Kidney capillary endothelial cell (primary cell): ENCODE measurements around the gene PDE1A.

Experiments
- DNase-seq: peaks from one replicate; pipeline ENCODE4 v3.0.0-alpha.2; 2018; ENCODE audit warnings: low spot score

The PDE1A gene

DNA sequence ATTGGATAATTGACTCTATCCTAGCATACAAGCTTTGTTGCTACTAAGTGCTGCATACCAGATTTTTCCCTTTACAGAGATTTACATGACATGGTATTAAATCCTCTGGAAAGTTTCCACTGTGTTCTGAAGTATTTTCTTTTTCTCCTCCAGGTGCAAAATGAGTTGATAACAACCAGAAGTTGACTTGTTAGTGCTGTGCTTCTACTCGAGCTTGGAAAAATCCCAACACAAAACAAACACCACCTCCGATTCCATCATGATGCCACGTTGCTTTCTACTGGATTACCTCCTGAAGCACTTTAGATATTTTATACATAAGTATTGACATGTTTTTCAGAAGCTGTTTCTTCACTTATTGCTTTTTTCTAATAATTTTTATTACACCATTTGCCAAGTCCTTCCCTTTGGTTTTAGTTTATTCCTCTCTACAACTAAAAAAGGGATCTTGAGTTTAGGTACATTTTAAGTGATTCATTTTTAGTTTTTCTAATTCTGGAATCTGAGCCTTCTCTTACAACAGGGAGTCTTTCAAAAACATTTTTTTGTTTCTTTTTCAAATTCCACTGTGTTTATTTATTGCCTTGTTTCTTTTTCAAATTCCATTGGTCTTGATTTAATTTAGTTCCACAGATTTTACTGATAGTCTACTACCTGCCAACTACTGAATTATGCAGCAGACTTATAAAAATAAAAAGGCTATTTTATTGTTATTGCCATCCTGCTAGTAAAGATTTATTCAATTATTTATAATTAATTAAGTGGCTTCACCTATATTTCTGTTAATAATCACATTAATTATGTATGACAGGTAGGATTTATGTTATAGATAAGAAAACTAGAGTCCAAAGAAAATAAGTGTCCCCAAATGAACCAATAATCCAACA lies 297.8 kb downstream of the PDE1A start:
- no peak for DNase-seq

- no peak for DNase-seq
These were observed 309.6 kb downstream of the PDE1A start for GRCh38 chr2:182117196-182117595.

- no peak for DNase-seq
These were observed 310.1 kb downstream of the PDE1A start for GRCh38 chr2:182116774-182117173.

GRCh38 chr2:182115258-182115657 lies 311.6 kb downstream of the PDE1A start:
- DNase-seq, result no peak

DNA sequence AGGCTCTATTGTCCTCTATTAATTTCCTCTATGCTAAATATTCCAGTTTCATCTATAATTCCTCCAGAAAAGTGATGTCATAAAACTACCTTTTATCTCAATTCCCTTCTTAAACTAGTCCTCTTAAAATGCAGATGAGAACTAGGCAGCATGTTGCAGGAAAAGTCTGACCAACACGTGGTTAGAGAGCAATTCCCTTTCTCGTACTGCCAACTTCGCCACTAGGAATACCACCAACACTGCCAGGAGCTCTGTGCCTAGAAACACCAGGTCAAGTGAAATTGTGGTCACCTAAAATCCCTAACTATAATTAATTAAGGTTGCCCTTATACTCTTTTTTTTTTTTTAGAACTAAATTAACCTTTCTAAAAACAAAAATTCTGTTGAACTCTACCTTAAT lies 313.5 kb downstream of the PDE1A start:
- no peak for DNase-seq

- DNase-seq, result no peak
These were observed 316.5 kb downstream of the PDE1A start for GRCh38 chr2:182110347-182110746.

DNA sequence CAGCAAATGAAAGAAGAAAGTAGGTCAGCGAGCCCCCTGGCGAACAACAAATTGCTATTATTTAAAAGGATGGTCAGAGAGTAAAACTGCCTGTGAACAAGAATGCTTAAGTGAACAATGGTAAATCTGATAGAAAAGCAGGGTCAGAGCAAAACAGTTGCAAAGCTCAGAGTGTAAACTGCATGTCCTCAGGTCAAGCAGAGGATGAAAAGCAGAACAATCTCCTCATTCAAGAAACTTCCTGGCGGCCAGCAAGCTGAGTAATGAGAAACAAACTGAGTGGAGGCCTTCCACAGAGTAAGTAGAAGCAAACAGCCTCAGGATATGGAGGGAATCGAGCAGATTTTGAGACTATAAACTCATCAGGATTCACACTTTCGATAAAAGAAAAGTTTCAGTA lies 323.3 kb downstream of the PDE1A start:
- no peak for DNase-seq

GRCh38 chr2:182101263-182101662 lies 325.6 kb downstream of the PDE1A start:
- no peak for DNase-seq

DNA sequence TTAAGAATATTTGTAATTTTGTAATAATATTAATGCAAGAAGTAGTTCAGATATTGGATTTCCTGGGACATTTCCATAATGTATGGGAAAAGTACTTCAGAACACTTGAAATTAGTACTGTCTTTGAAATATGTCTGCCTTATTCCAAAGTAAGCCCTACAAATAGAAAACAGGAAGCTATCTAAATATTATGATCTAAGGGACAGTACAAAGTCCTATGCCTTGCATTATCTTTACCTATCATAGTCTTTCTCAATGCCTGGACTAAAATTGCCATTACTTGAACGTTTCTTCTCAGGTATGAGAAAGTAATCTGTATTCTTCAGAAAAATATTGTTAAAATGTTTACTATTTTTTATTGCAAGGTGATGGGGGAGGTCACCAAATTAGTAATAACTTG lies 328.2 kb downstream of the PDE1A start:
- DNase-seq, result no peak

DNA sequence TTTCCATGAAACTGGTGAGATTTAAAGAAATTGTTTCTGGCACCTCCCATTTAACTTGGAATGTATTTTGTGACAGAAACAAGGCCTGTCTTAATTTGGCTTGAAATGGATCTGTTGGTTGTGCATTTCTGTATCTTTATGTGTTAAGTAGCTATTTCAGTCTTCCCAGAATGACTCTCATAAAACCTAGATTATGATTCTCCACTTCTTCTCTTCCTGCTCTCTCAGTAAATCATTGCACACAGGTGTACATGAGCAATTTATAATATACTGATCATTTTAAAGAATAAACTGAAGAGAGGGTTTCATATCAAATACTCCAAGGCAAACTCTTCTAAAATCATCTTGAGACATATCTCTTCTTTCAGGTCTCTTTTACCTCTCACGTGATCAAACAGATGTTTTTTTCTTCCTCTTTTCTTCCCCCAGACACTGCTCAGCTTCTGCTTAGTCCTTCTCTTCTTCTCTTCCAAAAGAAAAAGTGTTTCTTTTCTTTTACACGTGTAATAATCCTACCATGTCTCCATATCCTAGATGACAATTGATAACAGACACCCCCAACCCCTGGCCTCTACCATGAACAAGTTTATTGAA lies 329.2 kb downstream of the PDE1A start:
- DNase-seq, result no peak

DNA sequence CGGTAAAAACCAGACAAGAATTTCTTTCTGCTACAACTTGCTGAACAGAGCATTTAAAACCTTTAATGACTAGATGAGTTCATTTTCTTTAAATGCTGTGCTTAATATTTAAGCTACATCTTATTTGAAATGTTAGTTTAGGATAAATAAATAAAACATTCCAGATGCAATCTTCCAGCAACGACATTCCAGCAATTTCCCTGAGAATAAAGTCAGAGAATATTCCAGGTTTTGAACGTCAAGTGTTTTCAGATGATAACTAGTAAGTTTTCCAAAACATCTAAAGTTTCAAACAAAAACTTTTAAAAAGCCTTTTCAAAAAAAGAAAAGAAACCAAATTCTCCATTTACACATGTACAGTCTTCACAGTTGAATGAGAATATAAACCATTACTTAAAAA lies 336.4 kb downstream of the PDE1A start:
- DNase-seq, result no peak
